GM19240 (cell line): Measurements from ENCODE around the gene CNGA4.
"Not testable (repeated sequence)": the region's sequence is repeated elsewhere in the genome, so short reads cannot be mapped to it uniquely, and the experiment has no call there.

ENCODE experiments used
- DNase-seq: peaks from one replicate; pipeline ENCODE4 v3.0.0; 2011; ENCODE audit warnings: low spot score; ENCODE audit not compliant: insufficient read length

CNGA4 gene

DNA sequence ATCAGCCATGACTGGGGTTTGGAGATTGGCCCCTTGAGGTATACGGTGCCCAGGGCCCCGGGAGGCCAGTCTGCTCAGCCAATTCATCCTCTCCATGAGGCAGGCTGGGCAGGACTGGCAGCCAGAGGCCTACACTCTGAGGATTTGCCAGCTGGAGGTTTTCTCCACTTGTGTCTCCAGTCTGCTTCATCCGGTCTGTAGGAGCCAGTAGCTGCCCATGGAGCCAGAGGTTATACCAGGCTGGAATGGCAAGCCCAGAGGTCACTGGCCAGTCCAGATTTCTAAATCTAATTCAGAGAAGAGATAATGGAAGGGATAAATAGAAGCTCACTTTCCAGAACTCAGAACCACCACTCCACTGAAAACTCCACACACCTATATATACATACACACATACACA, 14.5 kb upstream of the CNGA4 start:
- no peak for DNase-seq

DNA sequence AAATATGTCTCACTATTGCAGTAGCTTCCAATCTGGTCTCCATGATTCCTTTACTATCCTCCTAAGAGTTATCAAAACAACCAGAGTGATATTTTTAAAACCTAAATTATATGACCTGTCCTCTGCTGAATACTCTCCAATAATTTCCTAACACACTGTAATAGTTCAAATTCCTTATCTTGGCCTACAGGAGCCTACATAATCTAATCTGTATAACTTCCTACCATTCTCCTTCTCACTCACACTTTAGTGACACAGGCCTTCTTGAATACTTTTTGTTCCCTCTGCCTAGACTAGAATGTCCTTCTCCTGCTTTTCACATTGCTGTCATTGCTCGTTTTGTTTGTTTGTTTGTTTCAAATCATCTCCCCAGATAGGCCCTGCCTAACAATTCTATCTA, 13.9 kb upstream of the CNGA4 start:
- no peak for DNase-seq

DNA sequence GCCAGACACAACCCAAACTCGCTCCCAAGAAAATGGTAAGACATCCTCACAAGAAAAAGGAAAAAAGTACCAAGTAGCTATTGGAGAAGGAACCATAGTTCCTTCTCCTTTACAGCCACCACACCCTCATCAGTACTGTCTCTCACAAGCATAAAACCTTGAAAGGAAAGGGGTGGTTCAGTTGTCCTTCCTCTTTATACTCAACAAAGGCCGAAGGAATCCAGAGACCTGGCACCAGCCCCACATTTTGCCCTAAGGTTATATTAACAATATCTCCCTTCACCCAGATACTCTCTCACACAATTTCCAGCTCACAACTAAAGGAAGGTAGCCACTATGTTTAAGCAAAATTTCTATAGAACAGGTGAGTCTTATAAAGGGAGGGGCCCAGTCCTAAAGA, 13.0 kb upstream of the CNGA4 start:
- DNase-seq = no peak

DNA sequence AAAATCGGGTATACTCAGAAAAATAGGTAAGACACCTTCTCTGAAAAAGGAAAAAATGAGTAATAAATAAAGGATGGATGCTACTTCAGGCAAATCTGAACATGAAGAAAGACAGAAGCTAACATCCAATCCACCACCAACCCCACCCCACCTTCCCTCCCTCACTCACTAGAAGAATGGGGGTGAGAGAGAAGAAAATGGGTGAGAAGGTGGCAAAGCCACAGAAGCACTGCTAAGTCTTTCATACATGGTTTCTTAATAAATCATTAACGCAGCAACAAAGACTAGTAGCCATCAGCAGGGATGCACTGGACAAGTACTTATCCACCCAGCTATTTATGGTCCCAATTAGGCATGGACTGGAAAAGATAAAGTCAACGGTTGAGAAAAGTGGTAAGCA, 10.4 kb upstream of the CNGA4 start:
- no peak for DNase-seq

DNA sequence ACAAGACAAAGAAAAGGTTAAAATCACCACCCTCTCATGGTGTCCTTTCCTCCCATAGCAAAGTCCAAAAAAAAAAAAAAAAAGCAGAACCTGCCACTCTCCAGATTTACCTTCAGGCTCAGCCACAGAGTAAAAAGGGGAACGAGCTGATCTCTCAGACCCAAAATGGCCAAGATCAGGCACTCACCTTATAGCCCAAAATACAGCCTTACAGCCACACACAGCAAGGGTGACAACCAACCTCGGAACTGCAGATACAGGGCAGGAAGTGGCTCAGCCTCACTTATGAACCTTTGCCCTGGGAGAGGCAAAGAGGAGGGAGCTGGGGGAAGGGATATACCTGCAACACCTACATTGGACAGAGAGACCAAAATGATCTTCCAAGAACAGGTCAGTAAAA, 9.0 kb upstream of the CNGA4 start:
- no peak for DNase-seq

DNA sequence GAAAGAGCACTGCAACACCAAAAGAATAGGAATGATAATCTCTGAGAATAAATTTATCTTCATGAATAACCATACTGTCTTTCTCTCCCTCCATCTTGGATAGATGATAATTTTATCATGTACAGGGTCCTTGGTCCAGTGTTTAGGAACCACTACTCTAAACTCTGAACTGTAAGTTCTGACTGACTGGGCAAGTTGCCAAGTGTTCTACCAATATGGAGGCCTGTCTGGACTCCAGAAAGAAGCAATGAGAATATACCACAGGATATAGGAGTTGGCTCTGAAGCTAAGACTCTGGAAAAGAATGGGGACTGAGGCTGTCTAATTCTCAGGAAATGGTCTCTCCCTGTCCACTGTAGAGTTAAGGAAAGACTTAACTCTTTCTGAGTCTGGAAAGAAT, 6.0 kb upstream of the CNGA4 start:
- no peak for DNase-seq

DNA sequence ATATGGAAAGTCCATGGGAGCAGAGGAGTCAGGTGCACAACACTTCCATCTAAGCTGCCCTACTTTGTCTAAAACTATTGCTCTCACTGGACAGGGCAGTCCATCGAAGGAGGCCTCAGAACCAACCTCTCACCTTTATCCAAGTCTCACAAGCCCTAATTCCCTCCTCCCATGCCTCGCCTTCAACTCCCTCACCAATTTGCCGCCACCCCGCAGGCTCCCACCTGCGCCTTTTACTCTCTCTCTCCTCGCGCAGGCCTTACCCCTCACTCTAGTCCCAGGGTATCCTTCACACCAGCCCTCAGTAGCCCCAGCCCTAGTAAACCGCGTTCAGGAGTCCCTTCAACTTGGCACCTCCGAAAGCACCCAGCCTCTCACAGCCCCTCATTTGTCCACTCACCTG, 4.9 kb upstream of the CNGA4 start:
- no peak for DNase-seq

DNA sequence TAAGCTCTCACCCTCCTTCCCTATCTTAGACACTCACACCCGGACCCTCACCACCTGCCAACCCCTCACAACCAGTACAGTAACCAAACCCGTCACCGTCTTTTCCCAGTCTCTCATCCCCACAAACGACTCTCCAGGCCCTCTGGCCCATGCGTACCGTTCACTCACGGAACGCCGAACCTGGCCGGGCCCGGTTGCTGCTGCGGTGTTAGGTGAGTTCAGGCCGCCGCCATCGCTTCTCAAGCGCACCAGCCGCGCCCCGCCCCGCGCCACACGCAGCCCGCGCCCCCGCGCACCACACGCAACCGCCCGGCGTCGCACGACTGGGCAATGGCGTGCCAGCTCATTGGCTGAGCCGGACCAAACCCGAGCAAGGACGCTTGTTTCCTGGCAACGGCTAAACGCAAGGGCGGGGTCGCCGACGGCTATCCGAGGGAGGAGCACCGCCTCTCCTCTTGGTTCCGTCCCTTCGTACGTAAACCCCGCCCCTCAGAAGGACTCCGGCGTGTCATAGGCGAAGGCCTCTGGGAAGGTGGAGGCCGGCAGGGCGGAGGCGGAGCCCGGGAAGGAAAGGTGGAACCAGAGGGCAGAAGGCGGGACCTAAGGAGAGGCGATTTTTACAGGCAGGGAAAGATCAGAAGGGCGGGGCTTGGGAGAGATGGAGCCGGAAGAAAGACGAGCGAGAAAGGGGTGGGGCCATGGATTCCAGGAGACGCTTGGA, 4.3 kb upstream of the CNGA4 start, which contains the start of gene FHIP1B:
FHIP1B (minus strand) TSS at position 250 of the 721 bp plus-strand sequence. CDS start 10,120 bp downstream, outside the sequence.
- peak; percentile 92 for DNase-seq

DNA sequence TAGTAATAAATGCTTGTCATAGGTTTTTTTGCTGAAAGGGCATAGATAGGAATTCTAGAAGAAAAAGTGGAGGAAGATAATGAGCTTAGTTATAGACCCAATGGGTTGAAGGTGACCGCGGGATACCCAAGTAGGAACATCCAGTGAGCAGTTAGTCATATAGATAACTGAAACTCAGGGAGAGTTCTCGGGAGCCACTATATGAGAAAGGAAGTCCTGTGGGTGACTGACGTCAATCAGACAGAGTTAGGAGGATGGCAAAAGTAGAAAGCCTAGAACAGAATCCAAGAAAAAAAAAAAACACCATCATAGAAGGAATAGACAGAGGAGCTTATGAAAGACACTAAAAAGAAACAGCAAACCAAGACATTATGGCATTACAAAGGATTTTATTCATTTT, 1.6 kb upstream of the CNGA4 start:
- DNase-seq = no peak

DNA sequence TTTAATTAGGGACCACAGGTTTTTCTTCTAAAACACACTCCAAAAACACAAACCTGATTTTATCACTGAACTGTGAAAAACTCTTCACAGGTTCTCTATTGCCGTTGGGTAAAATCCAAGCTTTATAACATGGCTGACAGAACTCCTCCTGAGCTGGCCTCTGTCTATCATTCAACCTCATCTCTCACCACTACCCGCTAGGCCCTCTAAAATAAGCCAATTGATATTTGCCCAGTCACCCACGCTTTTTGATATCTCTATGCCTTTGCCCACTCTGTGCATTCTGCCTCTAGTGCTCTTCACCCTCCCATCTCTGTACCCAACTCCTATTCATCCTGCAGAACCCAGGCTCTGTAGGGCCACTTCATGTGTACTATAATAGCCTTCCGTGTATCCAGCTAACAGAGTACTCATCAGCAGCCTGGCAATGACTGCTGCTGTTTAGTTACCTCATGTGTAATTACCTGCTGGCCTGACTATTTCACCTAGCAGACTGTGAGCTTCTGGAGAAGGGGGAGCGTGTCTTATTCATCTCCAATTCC, 1.1 kb upstream of the CNGA4 start:
- DNase-seq = no peak

DNA sequence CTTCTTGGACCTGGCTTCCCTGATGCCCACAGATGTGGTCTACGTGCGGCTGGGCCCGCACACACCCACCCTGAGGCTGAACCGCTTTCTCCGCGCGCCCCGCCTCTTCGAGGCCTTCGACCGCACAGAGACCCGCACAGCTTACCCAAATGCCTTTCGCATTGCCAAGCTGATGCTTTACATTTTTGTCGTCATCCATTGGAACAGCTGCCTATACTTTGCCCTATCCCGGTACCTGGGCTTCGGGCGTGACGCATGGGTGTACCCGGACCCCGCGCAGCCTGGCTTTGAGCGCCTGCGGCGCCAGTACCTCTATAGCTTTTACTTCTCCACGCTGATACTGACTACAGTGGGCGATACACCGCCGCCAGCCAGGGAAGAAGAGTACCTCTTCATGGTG, 1.2 kb downstream of the CNGA4 start:
- no peak for DNase-seq

DNA sequence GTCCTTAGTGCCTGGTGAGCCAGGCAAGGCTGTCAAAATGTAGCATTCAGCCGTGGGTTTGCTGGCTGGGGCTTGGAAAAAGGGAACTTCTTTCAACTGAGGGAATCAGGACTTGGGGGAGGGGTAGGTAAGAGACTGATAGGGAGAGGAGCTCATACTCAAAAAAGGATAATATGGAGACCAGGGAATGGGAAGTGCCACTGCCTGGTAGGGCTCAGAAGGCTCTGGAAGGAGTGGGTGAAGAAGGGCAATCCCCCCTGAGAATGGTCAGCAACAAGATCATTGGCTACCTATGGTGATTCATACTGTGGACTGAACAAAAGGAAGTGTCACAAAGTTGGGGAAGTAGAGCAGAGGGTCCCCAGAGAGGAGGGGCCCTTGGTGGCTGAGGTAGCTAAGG, 1.9 kb downstream of the CNGA4 start:
- DNase-seq = no peak

DNA sequence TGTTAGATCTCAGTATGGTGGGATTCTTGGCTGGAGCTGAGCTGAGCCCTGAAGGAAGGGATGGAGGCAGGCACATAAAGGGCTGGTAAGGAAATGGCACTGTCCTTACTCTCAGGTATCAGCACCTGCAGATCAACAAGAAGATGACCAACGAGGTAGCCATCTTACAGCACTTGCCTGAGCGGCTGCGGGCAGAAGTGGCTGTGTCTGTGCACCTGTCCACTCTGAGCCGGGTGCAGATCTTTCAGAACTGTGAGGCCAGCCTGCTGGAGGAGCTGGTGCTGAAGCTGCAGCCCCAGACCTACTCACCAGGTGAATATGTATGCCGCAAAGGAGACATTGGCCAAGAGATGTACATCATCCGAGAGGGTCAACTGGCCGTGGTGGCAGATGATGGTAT, 2.4 kb downstream of the CNGA4 start:
- DNase-seq = no peak

DNA sequence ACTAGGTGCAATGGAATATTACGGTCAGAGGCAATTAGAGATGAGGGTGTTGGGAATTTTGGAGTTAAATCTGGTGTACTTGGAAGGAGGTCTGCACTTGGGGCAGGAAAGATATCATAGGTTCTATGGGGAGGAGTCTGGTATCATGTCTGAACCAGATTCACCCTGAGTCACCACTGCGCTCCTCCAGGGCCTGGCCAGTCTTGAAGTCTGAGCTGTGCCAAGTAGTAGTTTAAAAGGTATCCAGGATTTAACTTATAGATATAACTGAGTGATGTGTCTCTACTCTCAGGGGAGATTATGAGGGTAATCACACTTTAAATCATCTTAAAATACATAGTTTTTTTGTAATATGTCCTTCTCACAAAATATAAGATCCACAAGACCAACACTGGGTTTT, 6.6 kb downstream of the CNGA4 start:
- DNase-seq = no peak

DNA sequence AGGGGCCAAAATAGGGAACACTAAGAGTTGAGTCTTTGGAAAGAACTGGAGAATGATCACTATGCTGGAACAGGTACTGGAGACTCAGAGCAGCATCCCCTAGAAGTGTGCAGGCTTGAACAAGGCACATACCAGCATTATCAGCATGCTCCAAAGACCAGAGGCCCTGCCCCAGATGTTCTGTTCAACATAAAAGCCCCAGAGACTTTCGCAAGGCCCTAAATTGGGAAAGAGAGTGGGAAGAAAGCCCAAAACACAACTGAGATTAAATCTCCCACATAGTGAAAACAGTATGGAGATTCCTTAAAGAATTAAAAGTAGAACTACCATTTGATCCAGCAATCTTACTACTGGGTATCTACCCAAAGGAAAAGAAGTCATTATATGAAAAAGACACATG, 9.4 kb downstream of the CNGA4 start:
- no peak for DNase-seq

DNA sequence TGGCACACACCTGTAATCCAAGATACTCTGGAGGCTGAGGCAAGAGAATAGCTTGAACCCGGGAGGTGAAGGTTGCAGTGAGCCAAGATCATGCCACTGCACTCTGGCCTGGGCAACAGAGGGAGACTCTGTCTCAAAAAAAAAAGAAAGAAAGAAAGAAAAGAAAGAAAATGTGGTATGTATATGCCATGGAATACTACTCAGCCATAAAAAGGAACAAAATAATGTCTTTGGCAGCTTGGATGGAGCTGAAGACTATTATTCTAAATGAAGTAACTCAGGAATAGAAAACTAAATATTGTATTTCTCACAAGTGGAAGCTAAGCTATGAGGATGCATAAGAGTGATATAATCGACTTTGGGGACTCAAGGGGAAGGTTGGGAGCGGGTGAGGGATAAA, 10.0 kb downstream of the CNGA4 start:
- DNase-seq = not testable (repeated sequence)

DNA sequence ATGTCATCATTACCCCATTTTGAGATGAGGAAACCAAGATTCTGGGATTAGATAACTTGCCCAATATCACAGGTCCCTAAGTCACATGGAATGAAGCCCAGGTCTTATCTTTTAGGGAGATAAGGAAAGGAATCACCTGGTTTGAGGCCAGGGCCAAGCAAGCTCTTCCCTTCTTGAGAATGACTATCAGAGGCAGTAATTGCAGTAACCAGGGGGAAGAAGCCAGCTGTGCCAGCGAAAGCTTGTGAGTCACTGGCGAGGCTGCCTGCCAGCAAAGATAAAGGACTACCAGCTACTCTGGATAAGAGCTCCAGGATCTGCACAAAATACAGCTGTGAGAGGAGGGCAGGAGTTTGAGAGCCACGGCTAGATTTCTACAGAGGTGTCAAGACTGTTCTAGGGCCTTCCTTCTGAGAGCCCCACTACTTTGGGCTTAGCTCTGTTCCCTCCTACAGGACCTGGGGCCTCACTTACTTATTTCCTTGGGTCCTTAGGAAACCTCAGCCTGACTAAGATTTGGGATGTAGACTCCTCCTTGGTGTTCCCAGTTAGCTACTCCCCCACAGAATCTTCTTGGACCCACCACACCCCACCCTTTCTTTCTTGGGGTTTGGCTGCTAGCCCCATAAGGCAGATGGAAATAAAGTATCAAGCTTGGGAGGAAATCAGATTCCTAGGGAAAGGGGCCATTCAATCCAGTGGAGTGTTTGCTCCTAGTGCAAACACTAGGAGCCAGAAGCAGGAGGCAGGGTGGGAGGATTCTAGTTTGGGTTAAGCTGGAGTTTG, 11.1 kb downstream of the CNGA4 start:
- no peak for DNase-seq

DNA sequence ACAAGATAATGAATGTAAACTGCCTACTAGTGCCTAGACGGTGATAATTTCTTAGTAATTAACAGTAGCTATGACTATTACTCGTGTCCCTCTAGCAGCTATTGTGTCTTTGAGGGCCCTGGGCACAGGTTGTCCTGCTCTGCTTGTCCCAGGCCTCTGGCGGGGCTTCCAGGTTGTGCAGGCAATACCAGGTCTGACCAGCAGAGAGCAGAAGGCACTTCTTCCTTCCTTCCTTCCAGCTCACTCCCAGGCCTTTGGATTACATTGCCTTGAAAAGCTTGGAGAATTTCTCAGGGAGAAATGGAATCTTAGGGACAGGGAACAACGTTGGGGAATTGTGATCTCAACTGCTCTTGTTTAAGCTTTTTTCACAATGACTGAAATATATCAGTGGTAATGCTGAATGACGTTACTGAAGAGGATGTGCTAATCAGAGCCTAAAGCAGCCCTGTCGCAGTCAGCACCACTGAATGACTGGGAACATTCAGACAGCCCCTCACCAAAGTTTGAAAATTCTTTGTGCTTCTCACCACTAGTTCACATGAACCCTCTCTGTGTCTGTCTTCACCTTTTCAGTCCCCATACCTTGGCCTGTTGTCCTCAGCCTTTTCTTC, 12.3 kb downstream of the CNGA4 start:
- peak; percentile 56 for DNase-seq

DNA sequence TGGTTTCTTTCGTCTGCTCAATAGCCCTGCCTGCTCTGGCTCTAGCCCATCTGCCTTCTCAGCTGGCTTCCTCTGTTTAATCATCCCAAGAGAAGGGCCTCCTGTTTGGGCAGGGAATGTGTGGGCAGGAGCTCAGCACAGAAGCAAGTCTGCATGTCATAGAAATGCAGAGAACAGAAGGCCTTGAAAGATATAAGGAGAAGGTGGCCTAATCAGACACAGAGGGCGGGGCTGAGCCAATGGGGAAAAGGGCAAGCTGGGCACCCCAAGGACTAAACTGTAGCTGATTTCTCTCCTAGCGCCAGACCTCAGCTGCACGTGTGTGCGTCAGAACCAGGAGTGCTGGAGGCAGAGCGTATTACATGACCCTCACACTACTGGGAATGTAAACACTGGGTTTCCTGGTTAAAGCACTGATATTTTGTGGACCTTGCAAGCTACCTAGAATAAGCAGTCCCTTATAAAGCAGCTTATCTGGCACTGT, 13.1 kb downstream of the CNGA4 start:
- DNase-seq = no peak

DNA sequence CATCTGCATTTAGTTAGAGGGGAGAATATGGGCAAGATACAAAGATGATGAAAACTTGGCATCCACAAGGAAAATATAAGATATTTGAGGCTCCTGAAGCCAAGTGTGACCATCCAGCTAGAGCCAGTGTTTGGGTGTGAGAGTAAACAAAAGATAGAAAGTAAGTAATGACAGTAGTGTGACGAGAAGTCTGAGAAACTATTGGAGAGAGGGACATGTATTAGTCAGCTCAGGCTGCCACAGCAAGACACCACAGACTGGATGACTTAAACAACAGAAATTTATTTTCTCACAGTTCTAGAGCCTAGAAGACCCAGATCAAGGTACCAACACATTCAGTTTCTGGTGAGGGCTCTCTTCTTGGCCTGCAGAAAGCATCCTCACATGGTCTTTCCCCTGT, 14.3 kb downstream of the CNGA4 start:
- DNase-seq = no peak

DNA sequence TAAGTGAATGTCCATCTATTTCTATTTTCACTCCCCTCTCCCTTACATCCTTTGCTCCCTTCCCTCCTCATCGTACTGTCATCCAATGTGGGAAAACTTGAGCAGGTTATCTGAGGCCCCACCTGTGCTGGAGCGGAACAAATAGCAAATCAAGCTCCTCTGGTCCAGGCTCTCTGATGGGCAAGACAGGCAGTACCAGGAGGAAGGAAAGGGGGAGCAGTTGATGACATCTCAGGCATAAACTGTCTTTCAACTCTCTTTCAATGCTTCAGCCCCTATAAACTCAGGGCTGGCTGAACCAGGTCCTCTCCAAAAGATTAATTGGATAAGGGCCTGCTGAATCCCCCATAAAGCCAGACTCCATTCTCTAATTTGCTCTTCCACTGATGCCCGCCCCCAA, 19.3 kb downstream of the CNGA4 start:
- no peak for DNase-seq

DNA sequence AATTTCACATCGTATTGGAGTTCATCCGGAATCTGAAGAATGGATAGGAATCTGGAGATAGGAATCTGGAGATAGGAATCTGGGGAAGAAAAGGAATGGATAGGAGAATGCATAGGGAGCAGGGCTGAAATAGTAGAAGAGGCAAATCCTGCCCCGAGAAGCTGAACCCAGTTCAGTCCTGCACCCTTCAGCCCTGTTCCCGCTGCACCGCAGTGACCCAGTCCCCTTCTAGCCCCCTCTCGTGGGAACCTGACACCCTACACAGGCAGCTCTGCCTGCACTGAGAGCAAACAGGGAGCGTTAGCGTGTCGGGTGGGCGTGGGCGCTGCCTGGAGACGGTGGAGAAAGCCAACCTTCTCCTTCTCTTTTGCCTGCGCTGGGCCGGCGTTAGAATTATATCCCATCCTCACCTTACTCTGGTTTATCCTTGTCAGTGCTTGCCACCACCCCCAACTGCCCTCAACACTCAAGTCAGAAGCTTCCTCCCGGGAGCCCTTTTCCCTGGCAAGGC, 19.7 kb downstream of the CNGA4 start:
- DNase-seq = no peak
